K562 (cell line): ENCODE measurements around the gene PGBD4. TPM values are rescaled to one million over a fixed set of nuclear protein-coding genes. Genes with fewer than 3 reads are reported as not detected.

Experiments
- ATAC-seq: fragments of 200-7000 bp; cut with Tn5 transposase; 3 replicates; pipeline ENCODE4 v1.9.1; 2020; ENCODE audit warnings: moderate library complexity
- BruUV-seq: library from RNA; stranded (reverse); fragments of 400-500 nt; replicated peaks from 2 replicates; lab custom pipeline; 2021; lab: Mats Ljungman, UMichigan
- CTCF ChIA-PET: fragments of 300-600 bp; formaldehyde crosslinking; extraction: SDS; loops from one replicate; lab custom pipeline; 2021; ENCODE audit warnings: low intra/inter-chr PET ratio; lab: Yijun Ruan, JAX
- POLR2A ChIA-PET: fragments of 300-600, 350-650 bp; sonication (Branson Sonifier 250); formaldehyde crosslinking; extraction: SDS; loops from one replicate; lab custom pipeline; 2021; ENCODE audit warnings: antibody characterized with exemption, inconsistent platforms; lab: Yijun Ruan, JAX
- DNase-seq, 4 experiments: peaks; one replicate each; pipeline versions ENCODE4 v3.0.0 to v3.0.0-alpha.2; 2011 to 2018; ENCODE audit warnings: low spot score in 3 of 4, mixed read lengths in 3 of 4; ENCODE audit errors: extremely low read depth in 1 of 4
- FAIRE-seq: peaks from 2 replicates; lab custom pipeline; 2011; peaks lifted over from hg19 to GRCh38; lab: Jason Lieb, UNC
- H2AFZ ChIP-seq: 2 replicates; pipeline ENCODE4 v1.6.0; 2011; ENCODE audit warnings: low read depth, low read length, control low read depth, inconsistent platforms
- H3K27ac ChIP-seq: fragments of 200-600 bp; 3 replicates; pipeline ENCODE4 v1.8.0; 2011; ENCODE audit warnings: low read depth, mild to moderate bottlenecking, control low read depth, inconsistent platforms, low read length, moderate library complexity, mixed read lengths; ENCODE audit errors: extremely low read depth
- H3K27me3 ChIP-seq, 2 experiments: fragments of 300-600 bp in 1 of 2; 2 replicates in 1 of 2; 3 replicates in 1 of 2; pipeline versions ENCODE4 v1.6.0 to v1.8.0; 2011; ENCODE audit warnings: inconsistent platforms in 2 of 2, low read length in 2 of 2, mild to moderate bottlenecking in 1 of 2, mixed read lengths in 1 of 2, moderate library complexity in 1 of 2; ENCODE audit not compliant: control insufficient read depth in 2 of 2, insufficient read depth in 2 of 2
- H3K36me3 ChIP-seq: fragments of 300-600 bp; 3 replicates; pipeline ENCODE4 v1.8.0; 2011; ENCODE audit warnings: mild to moderate bottlenecking, low read length, inconsistent platforms; ENCODE audit not compliant: control insufficient read depth, insufficient read depth
- H3K4me1 ChIP-seq, 2 experiments: fragments of 200-600 bp in 1 of 2; replicated peaks in 1 of 2; 2 replicates in 1 of 2; 3 replicates in 1 of 2; pipeline versions ENCODE4 v1.5.1 to v1.8.0; 2011; ENCODE audit warnings: inconsistent platforms in 2 of 2, low read length in 2 of 2, mild to moderate bottlenecking in 1 of 2, mixed read lengths in 1 of 2, moderate library complexity in 1 of 2; ENCODE audit not compliant: control insufficient read depth in 2 of 2, insufficient read depth in 2 of 2
- H3K4me2 ChIP-seq: 2 replicates; pipeline ENCODE4 v1.6.1; 2011; ENCODE audit warnings: low read length, control low read depth, inconsistent platforms, mixed read lengths; ENCODE audit not compliant: insufficient read depth
- H3K4me3 ChIP-seq: fragments of 200-600 bp; sonication (generic), shearing (Covaris generic); 2 replicates; pipeline ENCODE4 v1.5.1; 2016; ENCODE audit warnings: control low read depth, inconsistent platforms
- H3K79me2 ChIP-seq: fragments of 200-600 bp; 3 replicates; pipeline ENCODE4 v1.8.0; 2011; ENCODE audit warnings: low read length, inconsistent platforms; ENCODE audit not compliant: control insufficient read depth, insufficient read depth
- H3K9ac ChIP-seq, 2 experiments: 2 replicates each; pipeline versions ENCODE4 v1.6.0 to v1.6.1; 2011; ENCODE audit warnings: low read depth in 2 of 2, low read length in 2 of 2, control low read depth in 1 of 2, inconsistent platforms in 1 of 2, mild to moderate bottlenecking in 1 of 2, mixed read lengths in 1 of 2; ENCODE audit not compliant: insufficient read depth in 1 of 2
- H3K9me1 ChIP-seq: one replicate; pipeline ENCODE4 v1.6.0; 2011; ENCODE audit warnings: inconsistent platforms, mild to moderate bottlenecking, low read length, moderate library complexity; ENCODE audit not compliant: control insufficient read depth, insufficient read depth
- H3K9me3 ChIP-seq: replicated peaks from 2 replicates; pipeline ENCODE4 v1.5.1; 2011; ENCODE audit warnings: low read depth, low read length, inconsistent platforms; ENCODE audit not compliant: control insufficient read depth, insufficient read depth
- H4K20me1 ChIP-seq: replicated peaks from 2 replicates; pipeline ENCODE4 v1.6.1; 2011; ENCODE audit warnings: low read length, inconsistent platforms, mixed read lengths; ENCODE audit not compliant: control insufficient read depth, insufficient read depth
- GTF2A2 ChIP-seq: IDR thresholded peaks from 2 replicates; pipeline ENCODE4 v1.6.1; 2016; ENCODE audit warnings: mild to moderate bottlenecking, missing genetic modification characterization, missing compliant biosample characterization
- HMG20B ChIP-seq: fragments of 250-450 bp; sonication (Bioruptor Pico); IDR thresholded peaks from 2 replicates; pipeline ENCODE4 v1.5.0; 2021; ENCODE audit warnings: mild to moderate bottlenecking
- KHSRP ChIP-seq: fragments of 450-650 bp; IDR thresholded peaks from 2 replicates; pipeline ENCODE4 v1.6.1; 2017
- MEF2A ChIP-seq: IDR thresholded peaks from 2 replicates; pipeline ENCODE4 v1.6.1; 2011; ENCODE audit warnings: low read depth, mild to moderate bottlenecking, low read length, moderate library complexity; ENCODE audit not compliant: control insufficient read depth
- PCBP2 ChIP-seq: fragments of 200-400 bp; formaldehyde crosslinking; IDR thresholded peaks from 2 replicates; pipeline ENCODE4 v1.6.1; 2018; ENCODE audit warnings: low read length, low read depth, mild to moderate bottlenecking, moderate library complexity; ENCODE audit not compliant: poor library complexity, severe bottlenecking
- POLR3G ChIP-seq: IDR thresholded peaks from 2 replicates; pipeline ENCODE4 v1.6.1; 2011; ENCODE audit not compliant: insufficient read length, insufficient replicate concordance; ENCODE audit errors: extremely low read depth
- PTBP1 ChIP-seq: fragments of 200-400 bp; formaldehyde crosslinking; IDR thresholded peaks from 2 replicates; pipeline ENCODE4 v1.6.1; 2017; ENCODE audit warnings: low read depth, low read length
- RBM17 ChIP-seq: fragments of 200-400 bp; formaldehyde crosslinking; IDR thresholded peaks from 2 replicates; pipeline ENCODE4 v1.6.1; 2017; ENCODE audit warnings: low read depth, mild to moderate bottlenecking, low read length, borderline replicate concordance
- THAP7 ChIP-seq: fragments of 250-450 bp; sonication (Bioruptor Pico); IDR thresholded peaks from 2 replicates; pipeline ENCODE4 v1.5.0; 2021
- ZBTB12 ChIP-seq: fragments of 250-450 bp; sonication (Bioruptor Pico); IDR thresholded peaks from 2 replicates; pipeline ENCODE4 v1.4.0; 2020
- ZNF224 ChIP-seq: sonication (generic); formaldehyde crosslinking; IDR thresholded peaks from 2 replicates; pipeline ENCODE4 v1.8.0; 2022; ENCODE audit warnings: mild to moderate bottlenecking, missing genetic modification reagents
- ZSCAN29 ChIP-seq: fragments of 450-650 bp; IDR thresholded peaks from 2 replicates; pipeline ENCODE4 v1.6.1; 2017
- WGBS: fragments of 100-300 bp; shearing (Covaris generic); methylation state at CpG from one replicate; pipeline ENCODE4 v1.1.6; 2016; ENCODE audit warnings: low coverage, mixed read lengths; ENCODE audit not compliant: insufficient coverage; ENCODE audit errors: missing lambda C conversion rate; 5-methylcytosine and 5-hydroxymethylcytosine counted together
- in situ Hi-C: fragments of 300-500 bp; cut with MboI; formaldehyde crosslinking; loops from 4 replicates; pipeline ENCODE4 v1.15.0; 2018; ENCODE audit warnings: inconsistent platforms, mixed read lengths
- intact Hi-C: fragments of 100-400 bp; cut with micrococcal nuclease; formaldehyde crosslinking; loops from 2 replicates; pipeline ENCODE4 v1.14.2; 2022
- polyA plus RNA-seq, 8 experiments: library from polyadenylated mRNA; depleted of rRNA in 4 of 8; stranded (reverse) in 5 of 8; unstranded in 3 of 8; fragments of >200 nt; fragmentation: Nextera tagmentation in 2 of 8; fragmentation: Illumina TruSeq in 1 of 8; extraction: Ambion mirVana in 2 of 8; extraction: Trizol in 1 of 8; gene quantifications; 2 replicates each; pipeline versions ENCODE4 v1.2.1 to v1.2.3, GENCODE V29; 2011 to 2014; ENCODE audit warnings: inconsistent platforms in 1 of 8, missing spikeins in 1 of 8
- total RNA-seq, 7 experiments: library from RNA; depleted of rRNA in 6 of 7; stranded (reverse); fragments of >200 nt in 6 of 7; fragmentation: Illumina TruSeq in 2 of 7; extraction: Trizol in 2 of 7; gene quantifications; 2 replicates each; pipeline versions ENCODE4 v1.2.1 to v1.2.3, GENCODE V29; 2011 to 2021; ENCODE audit warnings: low replicate concordance in 1 of 7
- TF ChIP-seq, protein P1 (sequence below), 2 experiments: fragments of 450-650 bp in 1 of 2; sonication (generic) in 1 of 2; formaldehyde crosslinking in 1 of 2; IDR thresholded peaks in 1 of 2; conservative IDR thresholded peaks in 1 of 2; 2 replicates each; pipeline versions ENCODE4 v1.6.1 to v1.8.1; 2016 to 2023; ENCODE audit warnings: mild to moderate bottlenecking in 2 of 2, moderate library complexity in 2 of 2, inconsistent platforms in 1 of 2, missing genetic modification reagents in 1 of 2
- TF ChIP-seq, protein P2 (sequence below): sonication (generic); formaldehyde crosslinking; IDR thresholded peaks from 2 replicates; pipeline ENCODE4 v1.8.0; 2022; ENCODE audit warnings: mild to moderate bottlenecking, low read depth, missing genetic modification reagents

The PGBD4 gene
- total and polyA plus RNA-seq, 9 of the 15 experiments (the other 6 are each of a cell fraction or from before 2014, with no cell fraction given): 2.1 to 4.9 (median 2.7) TPM

DNA sequence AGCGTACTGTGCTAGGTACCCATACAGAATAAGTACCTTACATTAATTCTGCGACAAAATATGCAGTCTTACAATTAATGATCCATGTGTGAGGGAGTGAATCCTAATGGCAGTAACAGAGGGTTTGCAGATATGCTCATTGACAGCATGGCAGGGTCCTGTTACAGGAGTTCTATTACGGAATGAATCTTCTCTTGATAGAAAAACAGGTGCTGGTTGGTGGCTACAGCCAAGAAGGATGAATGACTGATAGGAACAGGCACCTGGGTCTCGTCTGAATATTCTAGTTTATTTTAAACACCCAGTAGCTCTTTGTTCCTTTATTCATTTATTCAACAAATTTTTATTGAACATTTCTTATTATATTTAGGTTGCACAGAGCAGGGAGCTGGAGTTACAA is 22.8 kb downstream of the PGBD4 start (continued):
- TF ChIP-seq, protein P1, sequence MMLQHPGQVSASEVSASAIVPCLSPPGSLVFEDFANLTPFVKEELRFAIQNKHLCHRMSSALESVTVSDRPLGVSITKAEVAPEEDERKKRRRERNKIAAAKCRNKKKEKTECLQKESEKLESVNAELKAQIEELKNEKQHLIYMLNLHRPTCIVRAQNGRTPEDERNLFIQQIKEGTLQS (IDR thresholded peaks at IDR 0.05): no peak
- TF ChIP-seq, protein P1 (CRISPR knock-in tag; conservative IDR thresholded peaks at IDR 0.05): no peak
- no peak for TF ChIP-seq GTF2A2 (tag)
- TF ChIP-seq, all 486 proteins: peak for 0

DNA sequence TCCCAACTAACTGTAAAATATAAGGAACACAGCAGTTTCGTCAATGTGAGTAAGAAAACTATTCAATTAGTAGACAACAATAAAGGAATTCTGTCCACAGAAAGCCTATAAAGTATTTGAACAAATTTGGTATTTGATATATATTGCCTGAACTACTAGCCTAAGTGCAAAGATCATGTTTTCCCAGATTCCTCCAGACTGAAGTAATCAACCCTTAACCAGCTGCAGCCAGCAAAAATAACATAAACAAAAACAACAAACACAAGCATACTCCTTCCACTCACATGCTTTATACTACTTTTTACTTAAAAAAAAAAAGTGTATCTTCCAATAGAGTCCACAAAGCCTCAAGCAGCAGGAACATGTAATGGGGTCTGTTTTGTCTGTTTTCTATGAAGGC is 24.1 kb downstream of the PGBD4 start:
- ATAC-seq (no peak), FAIRE-seq (no peak), DNase-seq (no peak)
- Histone ChIP-seq H3K9me1 (no peaks in the 10 kb centered on the region), H3K27me3 (no peaks in the 10 kb centered on the region), H3K36me3 (no peaks in the 10 kb centered on the region), H3K79me2 (no peaks in the 10 kb centered on the region), H3K9me3 (no peaks in the 10 kb centered on the region), H3K4me2 (no peak overlapping the region), H3K4me3 (no peak overlapping the region), H3K4me1 (no peaks in the 10 kb centered on the region), H2AFZ (no peak overlapping the region), H4K20me1 (no peaks in the 10 kb centered on the region), H3K9ac (no peak overlapping the region), H3K27ac (no peak overlapping the region)
- no TSS peak for BruUV-seq
- in situ Hi-C loops: no loop called here
- ChIA-PET POLR2A (interaction anchor here (0.9 to 3.1 kb wide), 3 partner anchors 8 to 24 kb away, joined by 3 to 12 read pairs (median 6); partner anchors contain the start of genes EMC7 and PGBD4), CTCF (no interaction called here)
- 7% methylated on average over 1 of the region's 1 CpG for WGBS
- TF ChIP-seq POLR3G (no peak), KHSRP (no peak), PCBP2 (no peak), ZBTB12 (CRISPR knock-in tag) (no peak), THAP7 (CRISPR knock-in tag) (no peak), MEF2A (no peak), ZSCAN29 (no peak), PTBP1 (no peak), HMG20B (CRISPR knock-in tag) (no peak), ZNF224 (no peak), RBM17 (no peak)
- TF ChIP-seq, protein P2, sequence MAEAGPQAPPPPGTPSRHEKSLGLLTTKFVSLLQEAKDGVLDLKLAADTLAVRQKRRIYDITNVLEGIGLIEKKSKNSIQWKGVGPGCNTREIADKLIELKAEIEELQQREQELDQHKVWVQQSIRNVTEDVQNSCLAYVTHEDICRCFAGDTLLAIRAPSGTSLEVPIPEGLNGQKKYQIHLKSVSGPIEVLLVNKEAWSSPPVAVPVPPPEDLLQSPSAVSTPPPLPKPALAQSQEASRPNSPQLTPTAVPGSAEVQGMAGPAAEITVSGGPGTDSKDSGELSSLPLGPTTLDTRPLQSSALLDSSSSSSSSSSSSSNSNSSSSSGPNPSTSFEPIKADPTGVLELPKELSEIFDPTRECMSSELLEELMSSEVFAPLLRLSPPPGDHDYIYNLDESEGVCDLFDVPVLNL (CRISPR knock-in tag): no peak
- intact Hi-C loops: loop anchor here (5.0 kb wide), 1 partner anchor 81 kb away; no protein-coding TSS in a partner anchor
